GM13976 (cell line): ENCODE data around the gene PPFIA3.

ENCODE experiments used
- DNase-seq: peaks from one replicate; pipeline ENCODE4 v3.0.0; 2012; ENCODE audit warnings: low spot score
- CTCF ChIP-seq: IDR thresholded peaks from 2 replicates; pipeline ENCODE4 v1.5.1; 2012; ENCODE audit warnings: borderline replicate concordance, mild to moderate bottlenecking; ENCODE audit not compliant: insufficient read depth; ENCODE audit errors: extremely low read depth, missing control alignments, control extremely low read depth
- in situ Hi-C: fragments of 300-500 bp; cut with MboI; formaldehyde crosslinking; loops from one replicate; pipeline ENCODE4 v1.12.0; 2022; ENCODE audit warnings: low sequenced_read_pairs, mixed read lengths, inconsistent platforms; ENCODE audit not compliant: unreplicated experiment

PPFIA3 gene

GRCh38 chr19:49196527-49197240 lies 77.3 kb downstream of the PPFIA3 start:
- in situ Hi-C loops, result no loop called here
- DNase-seq, result no peak
- no peak for TF ChIP-seq CTCF

GRCh38 chr19:49200238-49200862 lies 81.0 kb downstream of the PPFIA3 start:
- no peak for TF ChIP-seq CTCF
- in situ Hi-C loops, result no loop called here
- DNase-seq, result no peak
